Embryonic facial prominence (tissue), 1 donor: ENCODE data around the gene PHLDA1.

Experiments
- DNase-seq: peaks from one replicate; pipeline ENCODE4 v3.0.0-alpha.2; 2016; ENCODE audit errors: extremely low spot score

Gene PHLDA1

DNA sequence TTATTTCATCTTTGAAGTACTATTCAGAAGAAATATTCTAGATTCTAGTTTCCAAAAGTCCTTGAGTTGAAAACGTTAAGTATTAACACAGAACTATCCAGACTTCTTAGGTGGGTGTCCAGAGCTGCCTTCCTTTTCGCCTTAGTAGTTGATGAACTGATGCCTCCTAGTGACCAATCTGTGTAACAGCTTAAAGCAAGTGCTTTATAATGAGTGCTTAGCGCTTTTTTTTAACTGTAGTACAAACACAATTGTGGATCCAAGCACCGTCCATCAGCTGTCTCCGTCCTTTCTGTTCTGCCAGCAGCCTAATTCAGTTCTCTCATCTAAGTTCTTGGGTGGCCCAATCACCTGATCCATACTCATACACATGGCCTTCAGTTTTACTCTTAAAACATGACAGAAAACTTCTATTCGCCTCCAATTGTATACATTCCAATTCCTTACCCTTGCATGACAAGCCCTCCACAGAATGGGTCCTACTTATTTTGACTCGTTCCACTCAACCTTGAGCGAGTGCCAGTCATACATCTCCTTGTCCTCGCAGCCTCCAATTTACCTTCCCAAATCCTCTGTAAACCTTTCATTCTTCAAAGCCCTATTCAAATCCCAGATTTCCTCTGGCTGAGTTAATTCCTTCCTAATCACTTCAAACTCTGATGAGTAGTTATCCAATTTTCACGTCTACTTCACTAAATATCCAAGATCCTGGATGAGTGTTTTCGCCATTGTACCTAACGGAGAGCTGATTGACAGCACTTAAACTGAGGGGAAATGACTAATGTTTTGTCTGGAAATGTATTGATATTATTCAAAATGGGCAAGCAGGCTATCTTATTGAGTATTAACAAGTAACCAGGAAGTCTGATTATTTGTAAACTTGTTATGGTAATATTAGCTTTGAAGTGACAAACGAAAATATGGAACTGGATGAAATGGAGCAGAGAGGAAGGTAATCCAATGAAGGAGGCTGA, 5.8 kb upstream of the PHLDA1 start:
- peak; percentile 72 for DNase-seq

DNA sequence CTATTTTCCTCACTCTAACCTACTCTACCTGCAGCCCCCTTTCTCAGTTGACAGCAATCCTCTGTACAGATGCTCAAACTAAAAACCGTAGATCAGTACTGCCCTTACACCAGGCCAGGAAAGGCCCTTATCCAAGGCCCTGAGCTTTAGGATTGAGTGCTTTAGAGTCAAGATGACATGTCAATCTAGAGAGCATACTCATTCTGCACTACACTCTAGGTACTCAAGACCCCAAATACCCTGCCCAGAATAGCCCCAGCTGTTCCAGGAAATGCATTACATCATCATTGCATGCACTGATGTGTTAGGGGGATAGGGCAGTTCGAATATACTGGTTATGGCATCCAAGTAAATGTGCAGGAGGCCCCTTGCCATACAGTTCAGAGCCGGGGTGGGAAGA, 3.5 kb upstream of the PHLDA1 start:
- DNase-seq: no peak

DNA sequence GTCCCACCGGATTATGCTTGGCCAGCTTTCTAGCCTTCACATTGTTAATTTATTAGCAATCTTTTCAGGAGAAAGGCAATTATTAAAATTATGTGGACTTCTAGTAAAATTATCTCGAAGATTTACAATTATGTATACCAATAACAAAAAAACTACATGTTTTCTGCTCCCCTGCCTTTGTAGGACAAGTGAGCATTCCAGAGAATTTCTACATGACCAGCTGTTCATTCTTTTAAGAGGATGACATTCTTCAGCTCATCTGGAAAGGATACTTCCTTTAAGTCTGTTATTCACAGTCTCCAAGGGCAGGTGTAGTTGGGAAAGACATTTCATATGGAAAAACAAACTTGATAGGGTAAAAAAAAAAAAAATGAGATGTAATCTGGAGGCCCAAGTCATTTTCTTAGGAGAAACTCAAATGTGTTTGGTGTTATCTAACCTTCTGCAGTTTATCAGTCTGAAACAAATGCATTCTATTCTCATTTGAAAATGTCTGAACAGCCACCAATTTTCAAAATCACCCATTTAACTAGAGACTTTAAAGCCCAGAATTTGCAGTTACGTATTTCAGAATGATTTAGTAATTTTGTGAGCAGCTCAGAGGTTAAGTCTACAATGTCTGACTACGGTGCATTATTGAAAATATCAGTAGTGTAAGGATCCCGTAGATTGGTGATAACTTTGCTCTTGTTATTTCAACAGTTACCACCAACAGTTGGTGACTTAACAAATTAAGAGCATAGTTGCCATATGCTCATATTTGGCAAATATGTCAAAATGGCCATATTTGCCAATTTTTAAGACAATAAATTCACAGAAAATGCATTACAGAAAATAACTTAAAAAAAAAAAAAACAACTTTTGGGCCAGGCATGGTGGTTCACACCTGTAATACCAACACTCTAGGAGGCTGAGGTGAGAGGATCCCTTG, 1.8 kb upstream of the PHLDA1 start:
- DNase-seq: no peak

DNA sequence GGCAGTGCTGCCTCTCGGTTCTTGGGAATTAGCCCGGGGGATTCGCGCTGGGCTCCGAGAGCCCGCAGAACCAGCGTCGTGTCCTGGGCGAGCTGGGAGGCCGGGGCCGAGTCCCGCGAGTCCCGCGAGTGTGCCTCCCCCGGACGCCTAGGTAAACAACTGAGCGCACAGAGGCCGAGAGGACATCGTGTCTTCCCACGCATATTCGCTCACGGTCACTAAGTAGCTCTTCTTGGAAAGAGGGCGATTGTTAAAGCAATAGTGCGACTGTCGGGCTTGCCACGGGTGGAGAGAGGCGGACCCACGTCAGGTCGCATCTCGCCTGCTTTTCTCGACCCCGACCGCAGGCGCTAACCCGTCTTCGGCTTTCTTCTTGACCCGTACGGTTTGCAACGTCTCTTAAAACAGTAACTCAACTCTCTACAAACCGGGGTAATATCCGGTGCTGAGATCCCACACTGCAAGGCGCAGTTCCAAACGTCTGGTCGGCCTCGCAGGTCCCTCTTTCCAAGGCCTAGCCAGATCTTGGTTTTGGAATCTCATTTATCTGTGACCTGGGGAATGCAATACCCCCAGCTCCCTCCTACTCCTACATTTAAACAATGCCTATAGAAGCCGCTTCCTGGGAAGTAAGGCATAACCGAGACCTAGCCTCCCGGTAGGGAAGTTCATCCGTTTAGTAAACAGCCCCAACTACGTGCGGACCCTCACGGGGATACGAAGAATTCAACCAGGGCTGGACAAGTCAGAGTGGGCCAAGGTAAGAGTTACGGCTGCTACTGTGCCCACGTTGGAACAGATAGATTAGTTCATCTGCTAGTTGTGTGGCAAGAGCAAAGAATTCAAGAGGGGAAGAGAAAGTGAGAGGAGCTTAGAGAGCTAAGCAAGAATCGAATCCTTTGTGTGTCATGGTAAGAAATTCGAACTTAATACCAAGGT, 736 bp upstream of the PHLDA1 start:
- DNase-seq: peak; percentile 46

DNA sequence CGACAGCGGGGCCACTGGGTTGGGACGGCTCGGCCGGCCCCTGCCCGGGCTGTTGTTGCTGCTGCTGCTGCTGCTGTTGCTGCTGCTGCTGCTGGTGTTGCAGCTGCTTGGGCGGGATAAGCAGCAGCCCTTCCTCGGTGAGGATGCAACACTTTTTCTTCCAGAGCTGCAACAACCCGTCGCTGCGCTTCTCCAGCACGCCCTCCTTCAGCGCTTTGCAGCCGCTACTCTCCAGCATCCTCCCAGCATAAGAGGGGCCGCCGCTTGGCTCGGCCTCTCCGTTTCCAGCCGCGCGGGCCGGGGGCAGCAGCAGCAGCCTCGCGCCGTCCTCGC, 529 bp downstream of the PHLDA1 start:
- DNase-seq: no peak

DNA sequence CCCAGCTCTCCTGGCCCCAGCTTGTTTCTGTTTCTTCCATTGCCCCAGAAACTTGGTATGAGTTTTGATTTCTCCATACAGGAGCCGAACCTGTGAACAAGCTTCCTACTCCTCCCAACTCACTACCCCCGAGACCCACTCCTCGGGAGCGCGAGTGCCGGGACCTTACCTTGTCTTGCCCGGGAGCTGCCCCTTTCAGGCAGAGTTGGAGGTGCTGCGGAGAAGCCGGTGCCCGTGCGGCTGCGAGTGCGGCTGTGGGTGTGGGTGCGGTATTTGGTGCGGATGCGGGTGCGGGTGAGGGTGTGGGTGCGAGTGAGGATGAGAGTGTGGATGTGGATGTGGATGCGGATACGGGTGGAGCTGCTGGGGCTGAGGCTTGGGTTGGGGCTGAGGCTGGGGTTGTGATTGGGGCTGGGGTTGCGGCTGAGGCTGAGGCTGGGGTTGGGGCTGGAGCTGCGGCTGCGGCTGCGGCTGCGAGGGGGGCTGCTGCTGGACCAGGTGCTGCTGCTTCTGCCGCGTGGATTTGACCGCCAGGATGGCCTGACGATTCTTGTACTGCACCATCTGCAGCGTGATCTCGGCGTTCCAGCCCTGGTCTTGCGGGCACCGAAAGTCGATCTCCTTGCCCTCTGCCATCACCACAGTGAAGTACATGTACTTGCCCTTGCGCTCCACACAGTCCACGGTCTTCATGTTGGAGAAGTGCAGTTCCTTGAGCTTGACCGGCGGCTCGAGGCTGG, 1.1 kb downstream of the PHLDA1 start:
- DNase-seq: no peak

DNA sequence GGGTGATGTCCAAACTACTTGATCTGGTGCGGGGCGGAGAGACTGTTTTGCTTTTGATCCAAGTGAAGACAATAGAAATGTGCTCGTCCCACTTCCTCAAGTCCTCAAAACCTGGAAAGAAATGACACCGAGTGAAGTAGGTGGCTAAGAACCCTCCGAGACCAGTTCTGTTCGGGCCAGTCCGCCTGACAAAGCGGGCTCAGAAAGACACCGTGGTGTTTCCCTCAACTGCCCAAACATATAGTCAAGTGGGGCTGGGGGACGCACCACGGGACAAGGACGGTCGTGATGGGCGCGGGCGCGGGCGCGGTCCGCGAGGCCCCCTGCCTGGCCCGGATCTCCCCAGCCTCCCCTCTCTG, 1.6 kb downstream of the PHLDA1 start:
- DNase-seq: no peak

DNA sequence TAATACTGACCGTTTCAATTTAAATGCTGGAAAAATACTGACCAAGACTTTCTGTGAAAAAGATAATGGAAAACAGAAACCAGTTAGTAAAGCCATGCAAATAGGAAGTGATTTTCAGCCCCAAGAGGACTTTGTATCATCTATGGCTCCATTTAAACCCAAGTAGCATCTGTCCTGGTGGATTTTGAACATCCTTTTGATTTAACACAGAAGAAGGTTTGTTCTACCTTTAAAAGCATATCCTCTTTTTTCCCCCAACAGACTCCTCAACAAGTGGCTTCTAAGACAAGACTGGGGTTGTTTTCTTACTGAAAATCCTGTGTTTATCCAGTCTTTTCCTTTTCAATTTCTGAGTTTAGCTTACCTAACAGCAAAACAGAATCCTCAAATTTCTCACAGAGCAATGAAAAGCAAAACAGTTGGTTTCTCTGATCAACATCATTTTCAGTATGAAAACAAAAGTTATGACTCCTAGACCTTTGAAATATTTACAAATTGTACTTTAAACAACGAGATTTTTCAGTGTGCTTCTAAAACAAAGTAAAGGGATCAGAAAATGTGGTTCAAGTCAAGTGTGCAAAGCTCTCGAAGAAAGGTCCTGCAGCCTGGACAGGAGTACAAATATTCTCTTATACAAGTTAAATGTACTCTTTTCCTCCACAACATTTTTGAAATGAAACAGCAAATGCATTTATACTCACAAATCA, 2.9 kb downstream of the PHLDA1 start:
- no peak for DNase-seq

DNA sequence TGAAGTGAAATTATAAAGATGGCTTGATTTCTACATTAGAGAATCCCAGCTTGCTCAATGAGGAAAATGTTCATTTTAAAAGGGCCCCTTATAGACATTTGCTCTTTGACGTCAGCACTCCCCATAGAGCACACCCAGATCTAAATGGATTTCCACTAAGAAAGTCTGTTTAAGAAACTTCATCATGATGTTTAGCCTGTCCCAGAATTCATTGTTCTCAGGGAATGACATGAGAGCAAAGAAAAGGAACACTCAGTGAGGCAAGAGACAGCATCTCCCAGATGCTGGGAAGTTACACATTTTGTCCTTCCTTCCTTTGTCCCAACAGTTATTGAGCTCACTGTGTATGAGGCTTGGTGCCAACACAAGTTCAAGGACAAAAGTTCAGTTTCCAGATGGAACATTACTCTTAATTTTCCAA, 4.9 kb downstream of the PHLDA1 start:
- no peak for DNase-seq

DNA sequence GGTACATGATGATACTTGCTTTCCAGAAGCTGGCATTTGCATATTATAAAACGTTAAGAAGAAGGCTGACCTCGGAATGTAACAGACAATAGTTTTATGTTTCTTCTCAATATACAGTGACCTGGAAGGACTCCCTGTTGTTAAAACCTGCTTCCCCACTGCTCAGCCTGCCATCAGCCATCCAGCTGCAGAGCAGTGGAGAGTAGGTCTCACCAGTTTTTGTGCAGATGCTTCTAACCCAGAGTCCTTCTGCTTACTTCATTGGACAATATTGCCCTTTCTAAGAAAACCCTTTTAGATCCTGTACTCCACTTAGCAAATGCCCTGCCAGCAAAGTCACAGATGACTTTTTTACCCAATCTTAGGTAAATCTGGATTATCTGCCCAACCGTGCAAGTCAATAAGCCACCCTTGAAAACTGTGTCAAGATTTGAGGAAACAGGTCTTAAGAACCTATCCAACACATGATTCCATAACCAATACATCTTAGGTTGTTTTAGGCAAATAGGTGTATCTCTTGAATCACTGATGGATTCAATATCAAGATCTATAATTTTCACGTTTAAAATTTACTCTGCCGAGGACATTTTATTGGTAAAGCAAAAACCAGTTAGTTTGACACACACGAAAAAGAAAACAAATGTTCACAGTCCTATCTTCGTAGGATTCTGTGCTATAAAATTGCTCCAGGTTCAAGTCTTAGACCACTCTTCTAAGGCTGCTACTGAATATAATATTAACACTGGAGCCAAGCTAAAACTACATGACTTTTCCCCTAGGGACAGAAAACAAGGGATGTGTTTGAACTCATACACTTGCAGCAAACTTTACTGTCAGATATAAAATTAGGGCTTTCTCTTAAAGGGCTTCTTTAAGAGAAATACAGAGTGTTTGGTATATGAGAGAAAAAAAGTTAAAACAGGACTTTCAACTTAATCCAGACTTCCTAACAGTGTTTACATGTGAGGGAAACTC, 5.7 kb downstream of the PHLDA1 start:
- no peak for DNase-seq

DNA sequence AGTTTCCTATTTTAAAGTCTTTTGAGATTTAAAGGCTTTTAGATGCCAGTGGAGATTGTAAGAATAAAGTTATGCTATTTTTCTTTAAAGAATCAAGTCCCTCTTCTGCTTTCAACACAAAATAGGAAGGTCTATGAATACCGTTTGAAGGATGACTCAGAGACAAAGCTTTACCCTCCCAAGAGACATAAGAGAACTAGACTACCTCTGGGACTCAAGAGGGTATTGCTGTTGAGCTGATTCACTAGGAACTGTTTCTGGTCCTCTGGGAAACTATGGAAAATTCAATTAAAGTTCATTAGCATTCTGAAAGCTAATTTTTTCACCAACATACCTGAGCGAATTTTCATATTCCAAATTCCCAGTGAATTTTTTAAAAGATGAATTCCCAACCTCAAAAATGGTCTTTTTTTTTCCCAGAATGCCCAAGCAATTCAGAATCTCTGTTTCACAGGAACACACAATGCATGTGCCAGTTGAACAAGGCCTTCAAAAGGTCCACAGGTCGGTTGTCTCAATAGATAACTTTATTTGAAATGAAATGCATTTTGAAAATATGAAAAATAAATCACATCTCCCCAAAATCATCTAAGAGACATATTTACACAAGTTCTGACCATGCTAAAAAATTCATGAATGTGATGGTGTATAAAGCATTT, 6.5 kb downstream of the PHLDA1 start:
- no peak for DNase-seq

DNA sequence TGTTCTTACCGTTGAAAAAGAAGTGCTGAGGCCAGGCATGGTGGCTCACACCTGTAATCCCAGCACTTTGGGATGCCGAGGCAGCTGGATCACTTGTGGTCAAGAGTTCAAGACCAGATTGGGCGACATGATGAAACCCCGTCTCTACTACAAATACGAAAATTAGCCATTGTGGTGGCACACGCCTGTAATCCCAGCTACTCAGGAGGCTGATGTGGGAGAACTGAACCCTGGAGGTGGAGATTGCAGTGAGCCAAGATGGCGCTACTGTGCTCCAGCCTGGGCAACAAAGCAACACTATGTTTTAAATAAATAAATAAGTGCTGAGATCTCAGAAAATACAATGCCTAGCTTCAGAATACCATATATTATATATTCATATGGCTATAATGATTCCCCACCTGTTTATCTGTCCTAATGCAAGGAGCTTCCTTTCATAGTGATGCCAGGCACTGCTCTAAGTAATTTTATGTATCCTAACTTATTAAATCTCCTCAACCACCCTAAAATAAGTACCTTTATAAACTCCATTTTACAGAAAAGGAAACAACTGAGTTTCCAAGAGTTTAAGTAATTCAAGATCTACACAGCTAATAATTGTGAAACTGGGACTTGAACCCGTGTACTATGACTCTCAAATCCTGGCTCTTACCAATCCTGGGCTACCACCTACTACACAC, 7.3 kb downstream of the PHLDA1 start:
- DNase-seq: no peak

DNA sequence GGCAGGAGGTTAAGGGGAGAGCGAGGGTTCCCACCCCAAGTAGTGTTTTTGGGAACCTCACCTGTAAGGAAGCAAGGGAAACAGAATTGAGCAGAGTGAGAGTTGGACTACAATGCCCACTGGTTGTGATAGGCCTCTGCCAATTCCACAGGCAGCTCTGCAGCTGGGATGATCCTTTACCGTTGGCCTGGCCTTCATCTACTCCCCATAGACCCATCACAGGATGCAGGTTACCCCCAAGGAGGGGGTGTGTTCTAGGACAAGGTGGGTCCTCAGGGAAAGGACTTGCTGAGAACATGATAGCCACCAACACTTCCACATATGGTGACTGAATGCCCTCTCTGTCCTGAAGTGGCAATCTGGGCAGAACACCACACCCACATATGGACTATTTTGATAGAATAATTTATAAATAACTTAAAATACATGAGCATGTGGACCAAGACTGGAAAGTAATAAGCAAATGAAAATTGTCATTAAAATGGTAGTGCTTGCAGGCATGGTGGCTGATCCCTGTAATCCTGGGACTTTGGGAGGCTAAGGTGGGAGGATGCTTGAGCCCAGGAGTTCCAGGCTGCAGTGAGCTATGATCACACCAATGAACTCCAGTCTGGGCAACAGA, 8.4 kb downstream of the PHLDA1 start:
- DNase-seq: no peak

DNA sequence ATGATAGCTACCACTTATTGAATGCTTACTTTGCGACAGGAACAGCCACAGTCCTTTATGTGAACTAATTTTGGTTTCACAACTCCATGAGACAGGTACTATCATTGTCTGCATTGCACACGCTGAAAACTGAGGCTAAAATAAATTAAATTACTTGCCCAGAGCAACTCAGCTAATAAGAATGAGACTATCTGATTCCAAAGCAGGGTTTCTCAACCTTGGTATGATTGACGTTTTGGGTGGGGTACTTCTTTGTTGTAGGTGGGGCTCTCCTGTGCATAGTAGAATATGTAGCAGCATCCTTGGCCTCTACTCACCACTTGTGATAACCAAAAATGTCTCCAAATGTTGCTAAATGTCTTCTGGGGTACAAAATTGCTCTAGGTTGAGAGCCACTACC, 9.1 kb downstream of the PHLDA1 start:
- DNase-seq: no peak

DNA sequence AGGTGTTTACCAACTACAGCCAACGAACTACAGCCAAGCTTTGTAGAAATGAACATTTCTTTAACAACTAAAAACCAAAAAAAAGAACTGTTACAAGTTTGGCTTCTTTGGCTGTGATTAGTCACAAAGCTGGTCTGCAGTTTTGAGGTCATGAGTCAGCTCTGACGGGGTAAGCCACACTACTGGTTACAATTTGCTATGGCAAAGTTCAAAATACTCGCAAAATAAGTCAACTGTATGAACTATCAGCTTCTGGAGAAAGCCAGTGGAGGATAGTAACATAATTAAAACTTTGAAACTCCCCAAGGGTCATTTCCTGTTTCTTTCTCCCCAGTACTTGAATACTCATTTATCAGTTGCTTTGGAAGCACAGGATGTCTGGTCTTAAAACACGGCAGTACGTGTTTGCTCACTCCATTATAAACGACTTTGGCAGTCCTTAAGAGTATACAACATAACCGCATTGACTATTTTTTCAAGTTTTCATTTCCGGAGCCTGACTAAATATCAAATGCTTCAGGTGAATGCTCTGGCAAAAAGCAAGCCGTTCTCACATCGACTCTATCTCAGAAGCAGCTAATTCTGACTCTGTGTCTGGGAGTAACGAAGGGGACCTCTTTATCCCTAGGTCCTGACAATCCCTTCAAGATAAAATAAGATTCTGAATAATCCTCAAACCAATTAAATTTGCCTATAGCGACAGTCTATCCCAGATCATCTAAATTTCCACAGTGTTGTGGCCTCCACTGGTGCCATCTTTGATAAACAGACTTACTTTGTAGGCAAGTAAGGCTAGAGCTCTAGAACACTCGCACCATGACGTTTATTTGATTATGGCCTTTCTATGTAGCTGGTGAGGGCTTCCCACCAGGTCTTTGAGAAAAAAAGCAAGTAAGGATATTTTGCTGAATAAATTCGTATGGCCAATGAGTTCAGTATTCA, 10.6 kb downstream of the PHLDA1 start:
- DNase-seq: no peak

DNA sequence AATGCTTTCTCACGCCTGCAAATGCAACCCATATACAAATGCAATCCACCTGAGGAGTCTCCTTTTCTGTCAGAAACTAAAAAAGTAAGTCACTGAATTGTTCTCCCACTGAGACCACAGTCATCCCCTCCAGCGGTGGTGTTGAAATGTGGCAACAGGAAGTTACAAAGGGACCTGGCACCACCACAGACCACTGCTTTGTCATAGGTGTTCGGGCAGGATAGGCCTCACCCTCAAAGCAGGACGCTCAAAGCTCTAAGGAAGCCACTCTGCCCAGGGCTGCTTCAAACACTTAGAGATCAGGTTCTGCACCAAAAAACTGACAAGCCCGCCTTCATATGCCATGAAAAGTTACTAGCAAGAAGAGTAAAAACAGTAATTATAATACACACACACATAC, 11.3 kb downstream of the PHLDA1 start:
- no peak for DNase-seq
